Neutrophil (primary cell): Measurements from ENCODE around the gene LDB2.

Experiments used
- H3K27ac ChIP-seq: fragments of 200-600 bp; sonication (generic); 2 replicates; pipeline ENCODE4 v1.5.1; 2016; ENCODE audit warnings: mild to moderate bottlenecking, moderate library complexity
- H3K27me3 ChIP-seq: fragments of 200-600 bp; sonication (generic); 2 replicates; pipeline ENCODE4 v1.6.0; 2016; ENCODE audit warnings: mild to moderate bottlenecking
- H3K36me3 ChIP-seq: fragments of 200-600 bp; sonication (generic); 2 replicates; pipeline ENCODE4 v1.5.1; 2017
- H3K4me1 ChIP-seq, 2 experiments: fragments of 200-600 bp in 1 of 2; sonication (generic) in 1 of 2; 1 replicate in 1 of 2; 2 replicates in 1 of 2; pipeline versions ENCODE4 v1.5.1 to v1.6.1; 2013 to 2016; ENCODE audit warnings: low read depth in 1 of 2, low read length in 1 of 2, mild to moderate bottlenecking in 1 of 2, moderate library complexity in 1 of 2; ENCODE audit not compliant: control insufficient read depth in 1 of 2, insufficient read depth in 1 of 2
- H3K4me3 ChIP-seq, 2 experiments: fragments of 200-600 bp in 1 of 2; sonication (generic) in 1 of 2; 1 replicate in 1 of 2; 2 replicates in 1 of 2; pipeline ENCODE4 v1.5.1; 2013 to 2016; ENCODE audit warnings: low read depth in 1 of 2, low read length in 1 of 2, mild to moderate bottlenecking in 1 of 2, moderate library complexity in 1 of 2
- H3K9me3 ChIP-seq: fragments of 200-600 bp; sonication (generic); 2 replicates; pipeline ENCODE4 v1.5.1; 2016
- TF ChIP-seq, protein P1 (sequence below): fragments of 200-600 bp; sonication (generic); IDR thresholded peaks from 2 replicates; pipeline ENCODE4 v1.5.1; 2016; ENCODE audit warnings: antibody characterized with exemption

The LDB2 gene

DNA sequence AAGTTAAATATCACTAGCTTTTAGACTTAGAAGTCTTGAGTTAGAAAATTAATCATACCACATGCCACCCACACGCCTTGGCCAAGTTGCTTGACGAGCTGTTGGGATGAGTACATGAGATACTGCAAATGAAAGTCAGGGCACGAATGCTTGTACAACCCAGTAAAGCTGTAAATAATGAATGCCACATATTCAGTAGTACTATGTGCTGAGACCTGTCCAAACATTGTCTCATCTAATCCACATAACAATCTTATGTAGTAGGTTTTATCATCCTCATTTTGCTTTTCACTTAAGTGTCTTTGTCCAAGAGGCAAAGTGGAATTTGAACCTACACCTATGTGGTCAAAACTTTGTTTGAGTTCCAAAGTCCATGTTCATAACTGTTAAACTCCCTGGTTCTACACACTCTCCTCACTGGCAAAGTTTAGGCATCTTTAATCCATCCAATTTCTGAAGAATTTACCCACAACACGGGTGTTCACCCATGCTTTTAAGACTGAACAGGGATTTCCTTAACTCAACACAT, 74.1 kb downstream of the LDB2 start:
- Histone ChIP-seq H3K27ac (no peak overlapping the region), H3K4me1 (no peaks in the 10 kb centered on the region), H3K27me3 (no peaks in the 10 kb centered on the region), H3K9me3 (no peaks in the 10 kb centered on the region), H3K36me3 (no peaks in the 10 kb centered on the region), H3K4me3 (no peak overlapping the region)
- TF ChIP-seq, protein P1, sequence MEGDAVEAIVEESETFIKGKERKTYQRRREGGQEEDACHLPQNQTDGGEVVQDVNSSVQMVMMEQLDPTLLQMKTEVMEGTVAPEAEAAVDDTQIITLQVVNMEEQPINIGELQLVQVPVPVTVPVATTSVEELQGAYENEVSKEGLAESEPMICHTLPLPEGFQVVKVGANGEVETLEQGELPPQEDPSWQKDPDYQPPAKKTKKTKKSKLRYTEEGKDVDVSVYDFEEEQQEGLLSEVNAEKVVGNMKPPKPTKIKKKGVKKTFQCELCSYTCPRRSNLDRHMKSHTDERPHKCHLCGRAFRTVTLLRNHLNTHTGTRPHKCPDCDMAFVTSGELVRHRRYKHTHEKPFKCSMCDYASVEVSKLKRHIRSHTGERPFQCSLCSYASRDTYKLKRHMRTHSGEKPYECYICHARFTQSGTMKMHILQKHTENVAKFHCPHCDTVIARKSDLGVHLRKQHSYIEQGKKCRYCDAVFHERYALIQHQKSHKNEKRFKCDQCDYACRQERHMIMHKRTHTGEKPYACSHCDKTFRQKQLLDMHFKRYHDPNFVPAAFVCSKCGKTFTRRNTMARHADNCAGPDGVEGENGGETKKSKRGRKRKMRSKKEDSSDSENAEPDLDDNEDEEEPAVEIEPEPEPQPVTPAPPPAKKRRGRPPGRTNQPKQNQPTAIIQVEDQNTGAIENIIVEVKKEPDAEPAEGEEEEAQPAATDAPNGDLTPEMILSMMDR, result no peak

DNA sequence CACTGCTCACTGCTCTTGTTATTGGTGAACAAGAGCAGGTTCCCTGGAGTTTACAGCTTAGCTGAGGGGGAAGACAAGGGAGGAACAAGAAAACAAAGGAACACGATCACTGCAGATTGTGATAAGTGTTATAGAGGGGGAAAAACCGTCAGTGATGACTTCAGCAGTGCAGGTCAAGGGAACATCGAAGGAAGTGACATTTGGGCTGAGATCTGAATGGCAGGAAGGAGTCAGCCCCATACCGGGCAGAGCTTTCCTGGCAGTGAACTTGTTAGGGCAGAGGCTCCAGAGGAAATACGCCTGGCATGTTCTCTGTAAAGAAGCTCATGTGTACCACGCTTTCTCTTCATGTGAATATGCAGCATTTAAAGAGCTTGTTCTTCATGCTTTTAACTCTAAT, 78.1 kb downstream of the LDB2 start:
- Histone ChIP-seq H3K27ac (no peak overlapping the region), H3K9me3 (no peaks in the 10 kb centered on the region), H3K36me3 (no peaks in the 10 kb centered on the region), H3K27me3 (no peaks in the 10 kb centered on the region), H3K4me1 (no peaks in the 10 kb centered on the region), H3K4me3 (no peak overlapping the region)
- TF ChIP-seq, protein P1, result no peak

DNA sequence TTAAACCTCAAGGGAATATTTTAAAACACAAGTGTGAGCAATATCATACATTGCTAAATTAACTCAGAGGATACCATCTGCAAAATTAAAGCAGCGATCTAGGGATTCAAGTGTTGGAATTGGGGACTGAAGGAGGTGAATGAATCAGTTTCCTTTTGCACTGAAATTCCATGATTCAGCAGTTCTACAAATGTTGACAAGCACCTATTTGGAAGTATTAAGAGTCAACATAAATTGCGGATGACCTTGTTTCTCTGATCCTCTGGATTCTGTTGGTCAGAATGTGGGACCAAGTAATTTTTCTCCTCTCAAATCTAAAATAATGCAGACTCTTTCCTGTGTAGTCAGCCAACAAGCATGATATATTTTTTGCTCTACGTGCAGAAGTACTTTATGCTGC, 78.8 kb downstream of the LDB2 start:
- H3K27me3 ChIP-seq, result no peaks in the 10 kb centered on the region
- H3K27ac ChIP-seq, result no peak overlapping the region
- no peak overlapping the region for H3K4me3 ChIP-seq
- no peaks in the 10 kb centered on the region for H3K9me3 ChIP-seq
- H3K36me3 ChIP-seq, result no peaks in the 10 kb centered on the region
- TF ChIP-seq, protein P1, result no peak
- H3K4me1 ChIP-seq, result no peaks in the 10 kb centered on the region

DNA sequence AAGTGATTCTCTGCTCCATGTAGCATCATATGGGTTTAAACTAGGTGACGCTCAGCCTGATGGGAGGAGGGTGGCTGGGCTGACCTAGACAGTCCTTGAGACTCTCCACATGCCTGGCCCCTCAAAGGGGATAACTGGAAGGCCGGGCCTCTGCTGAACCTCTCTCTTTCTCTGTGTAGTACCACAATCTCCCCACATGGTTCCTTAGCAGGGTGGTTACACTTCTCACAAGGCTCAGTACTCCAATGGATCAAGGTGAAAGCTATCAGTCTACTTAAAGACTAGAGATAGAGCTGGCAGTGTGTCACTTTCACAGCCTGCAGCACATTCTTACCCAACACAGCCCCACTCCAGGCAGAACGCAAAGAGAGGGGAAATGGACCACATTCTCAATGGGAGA, 80.4 kb downstream of the LDB2 start:
- Histone ChIP-seq H3K27me3 (no peaks in the 10 kb centered on the region), H3K36me3 (no peaks in the 10 kb centered on the region), H3K9me3 (no peaks in the 10 kb centered on the region), H3K4me1 (no peaks in the 10 kb centered on the region), H3K27ac (no peak overlapping the region), H3K4me3 (no peak overlapping the region)
- TF ChIP-seq, protein P1, result no peak

DNA sequence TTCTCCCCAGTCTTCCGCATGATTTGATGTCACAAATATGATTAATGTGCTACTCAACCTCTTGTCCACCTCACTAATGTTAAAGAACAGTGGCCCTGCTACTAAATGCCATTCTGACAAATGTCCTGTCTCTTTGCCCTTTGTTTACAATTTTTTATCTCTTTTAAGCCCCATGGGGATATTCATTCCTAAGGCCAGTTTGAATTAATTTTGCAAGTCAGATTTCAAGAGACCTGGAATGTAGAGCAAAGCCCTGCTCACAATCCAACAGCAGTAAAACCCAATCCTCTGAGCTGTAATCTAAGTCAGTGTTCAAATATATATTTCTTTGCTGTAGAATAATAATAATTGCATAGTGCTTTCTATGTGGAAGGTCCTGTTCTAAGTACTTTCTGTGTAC, 81.2 kb downstream of the LDB2 start:
- no peaks in the 10 kb centered on the region for H3K36me3 ChIP-seq
- H3K27me3 ChIP-seq, result no peaks in the 10 kb centered on the region
- no peak overlapping the region for H3K27ac ChIP-seq
- no peak overlapping the region for H3K4me3 ChIP-seq
- TF ChIP-seq, protein P1, result no peak
- H3K4me1 ChIP-seq, result no peaks in the 10 kb centered on the region
- no peaks in the 10 kb centered on the region for H3K9me3 ChIP-seq

DNA sequence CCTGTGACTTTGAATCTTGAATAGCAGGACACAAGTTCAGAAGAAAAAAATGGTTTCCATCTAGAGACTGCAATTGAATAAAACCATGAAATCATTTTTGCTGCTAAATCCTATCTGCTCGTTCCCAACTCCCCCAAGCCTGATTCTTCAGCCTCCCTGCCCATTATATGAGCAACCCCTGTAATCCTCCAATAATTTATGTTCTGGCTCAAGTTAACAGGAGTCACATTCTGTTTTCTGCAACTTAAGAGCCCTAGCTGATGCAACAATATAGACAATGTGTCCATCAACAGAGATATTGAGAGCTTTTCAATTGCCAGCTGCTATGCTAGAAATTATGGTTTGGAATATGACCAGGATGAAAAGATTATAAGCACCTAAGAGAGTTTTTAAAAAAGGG, 84.1 kb downstream of the LDB2 start:
- Histone ChIP-seq H3K4me1 (no peaks in the 10 kb centered on the region), H3K36me3 (no peaks in the 10 kb centered on the region), H3K9me3 (no peaks in the 10 kb centered on the region), H3K27me3 (no peaks in the 10 kb centered on the region), H3K4me3 (no peak overlapping the region), H3K27ac (no peak overlapping the region)
- TF ChIP-seq, protein P1, result no peak
